Measurements from ENCODE around the gene ERBB4. TPM values are rescaled to one million over a fixed set of nuclear protein-coding genes. Genes with fewer than 3 reads are reported as not detected.

The ERBB4 gene
- total RNA-seq, 1 donor from 2014 or later = 22.6 TPM

- no peak for TF ChIP-seq CTCF (IDR thresholded peaks at IDR 0.05)
- H3K27me3 ChIP-seq = no peaks in the 10 kb centered on the region
- ATAC-seq = no peak
- no peaks in the 10 kb centered on the region for H3K9me3 ChIP-seq
- intact Hi-C loops (cut with DNase I) = no loop called here
- no peak for DNase-seq
- H3K4me1 ChIP-seq = no peaks in the 10 kb centered on the region
- H3K27ac ChIP-seq = no peak overlapping the region
- H3K36me3 ChIP-seq = no peaks in the 10 kb centered on the region
- no peak overlapping the region for H3K4me3 ChIP-seq
Observed at GRCh38 chr2:211837206-211837605, 701.4 kb downstream of the ERBB4 start.

GRCh38 chr2:211836409-211836808, 702.2 kb downstream of the ERBB4 start:
- H3K4me3 ChIP-seq = no peak overlapping the region
- H3K9me3 ChIP-seq = no peaks in the 10 kb centered on the region
- no peaks in the 10 kb centered on the region for H3K36me3 ChIP-seq
- no peak for TF ChIP-seq CTCF (IDR thresholded peaks at IDR 0.05)
- no peak overlapping the region for H3K27ac ChIP-seq
- intact Hi-C loops (cut with DNase I) = no loop called here
- DNase-seq = no peak
- H3K4me1 ChIP-seq = no peaks in the 10 kb centered on the region
- ATAC-seq = no peak
- H3K27me3 ChIP-seq = no peaks in the 10 kb centered on the region

GRCh38 chr2:211835695-211836094, 702.9 kb downstream of the ERBB4 start:
- DNase-seq = no peak
- no peak for TF ChIP-seq CTCF (IDR thresholded peaks at IDR 0.05)
- no peaks in the 10 kb centered on the region for H3K36me3 ChIP-seq
- H3K4me1 ChIP-seq = no peaks in the 10 kb centered on the region
- no peak overlapping the region for H3K27ac ChIP-seq
- no peaks in the 10 kb centered on the region for H3K9me3 ChIP-seq
- H3K4me3 ChIP-seq = no peak overlapping the region
- intact Hi-C loops (cut with DNase I) = no loop called here
- no peaks in the 10 kb centered on the region for H3K27me3 ChIP-seq
- no peak for ATAC-seq

- Histone ChIP-seq H3K27ac (no peak overlapping the region), H3K4me3 (no peak overlapping the region), H3K36me3 (no peaks in the 10 kb centered on the region), H3K9me3 (no peaks in the 10 kb centered on the region), H3K27me3 (no peaks in the 10 kb centered on the region), H3K4me1 (no peaks in the 10 kb centered on the region)
- ATAC-seq (no peak), DNase-seq (no peak)
- TF ChIP-seq CTCF (IDR thresholded peaks at IDR 0.05) = no peak
- intact Hi-C loops (cut with DNase I) = no loop called here
Observed at GRCh38 chr2:211833582-211834279, 704.9 kb downstream of the ERBB4 start.

GRCh38 chr2:211829725-211830124, 708.9 kb downstream of the ERBB4 start:
- Histone ChIP-seq H3K4me1 (no peaks in the 10 kb centered on the region), H3K36me3 (no peaks in the 10 kb centered on the region), H3K9me3 (no peaks in the 10 kb centered on the region), H3K27me3 (no peaks in the 10 kb centered on the region), H3K4me3 (no peak overlapping the region), H3K27ac (no peak overlapping the region)
- TF ChIP-seq CTCF (IDR thresholded peaks at IDR 0.05) = no peak
- intact Hi-C loops (cut with DNase I) = no loop called here
- no peak for DNase-seq
- ATAC-seq = no peak

All from upper lobe of right lung (tissue), 1 donor.